ENCODE data around the gene CASP7.

CASP7 gene

DNA sequence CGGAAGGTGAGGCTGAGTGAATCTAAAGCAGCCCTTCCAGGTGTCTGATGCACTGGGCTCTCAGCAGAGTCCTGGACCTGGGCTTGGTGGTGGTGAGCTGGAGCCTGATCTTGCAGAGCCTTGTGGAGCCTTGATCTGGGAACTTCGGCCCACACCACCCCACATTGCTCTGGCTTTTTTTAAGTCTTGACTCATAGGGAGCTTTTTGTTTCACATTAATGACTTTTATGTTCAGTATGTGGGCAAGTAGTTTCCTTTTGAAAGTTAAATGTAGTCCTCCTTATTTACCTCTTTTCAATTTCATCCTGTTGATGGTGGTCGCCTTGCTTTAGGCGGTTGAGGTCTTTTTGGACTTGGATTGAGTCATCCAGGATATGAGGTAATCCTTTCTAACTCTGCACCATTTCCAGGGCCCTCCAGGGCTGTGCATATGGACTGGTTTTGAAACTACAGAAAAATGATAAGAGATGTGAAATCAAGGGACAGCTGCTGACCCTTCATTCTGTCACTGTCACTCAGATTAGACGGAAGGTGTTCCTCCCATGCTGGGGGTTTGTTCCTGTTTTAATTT is 12.9 kb upstream of the CASP7 start:
- no peak for DNase-seq

GRCh38 chr10:113680190-113681111 is 739 bp downstream of the CASP7 start:
- peak in 1 of 2 donors; percentile 55 for DNase-seq

GRCh38 chr10:113681533-113682470 is 2.1 kb downstream of the CASP7 start:
- DNase-seq: no peak

- no peak for DNase-seq
These were observed 3.6 kb downstream of the CASP7 start for GRCh38 chr10:113683300-113683699.

DNA sequence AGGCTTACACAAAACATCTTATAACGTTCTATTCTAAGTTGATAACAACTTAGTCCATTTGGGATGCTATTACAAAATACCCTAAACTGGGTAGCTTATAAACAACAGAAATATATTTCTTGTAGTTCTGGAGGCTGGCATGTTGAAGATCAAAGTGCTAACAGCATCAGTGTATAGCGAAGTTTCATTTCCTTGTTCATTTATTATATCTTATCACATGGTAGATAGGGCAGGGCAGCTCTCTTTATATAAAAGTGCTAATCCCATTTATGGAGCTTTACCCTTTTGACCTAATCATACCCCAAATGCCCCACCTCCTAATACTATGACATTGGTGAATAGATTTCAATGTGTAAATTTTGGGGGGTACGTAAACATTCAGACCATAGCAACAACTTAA is 6.3 kb downstream of the CASP7 start:
- DNase-seq: no peak

- no peak for DNase-seq
These were observed 7.3 kb downstream of the CASP7 start for GRCh38 chr10:113687037-113687436.

- DNase-seq: no peak
These were observed 9.3 kb downstream of the CASP7 start for GRCh38 chr10:113689057-113689456.

DNA sequence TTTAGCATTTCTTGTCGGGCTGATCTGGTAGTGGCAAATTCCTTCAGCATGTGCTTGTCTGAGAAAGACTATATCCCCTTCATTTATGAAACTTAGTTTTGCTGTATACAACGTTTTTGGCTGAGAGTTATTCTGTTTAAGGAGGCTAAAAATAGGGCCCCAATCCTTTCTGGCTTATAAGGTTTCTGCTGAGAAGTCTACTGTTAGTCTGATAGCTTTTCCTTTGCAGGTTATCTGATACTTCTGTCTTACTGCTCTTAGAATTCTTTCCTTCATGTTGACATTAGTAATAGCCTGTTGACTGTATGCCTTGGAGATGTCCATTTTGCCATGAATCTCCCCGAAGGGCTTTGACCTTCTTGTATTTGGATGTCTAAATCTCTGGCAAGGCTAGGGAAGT is 9.9 kb downstream of the CASP7 start:
- no peak for DNase-seq

DNA sequence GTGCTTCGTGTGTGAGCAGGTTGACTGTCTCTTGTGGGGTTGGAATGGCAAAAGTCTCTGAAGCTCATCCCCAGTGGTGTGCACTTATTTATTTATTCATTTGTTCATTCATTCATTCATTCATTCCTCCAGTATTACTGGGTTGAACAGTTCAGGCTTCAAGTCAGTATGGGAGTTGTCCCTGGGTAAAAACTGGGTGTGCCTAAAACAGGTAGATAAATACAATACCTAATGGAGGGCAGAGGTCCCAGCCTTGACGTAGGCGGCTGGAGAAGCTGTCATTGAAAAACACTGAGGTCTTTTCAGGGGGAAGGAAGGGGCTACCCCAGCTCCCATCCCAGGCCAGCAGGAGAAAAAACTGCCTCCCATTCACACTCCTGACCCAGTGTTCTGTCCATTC is 11.0 kb downstream of the CASP7 start:
- no peak for DNase-seq

GRCh38 chr10:113691381-113691780 is 11.7 kb downstream of the CASP7 start:
- DNase-seq: no peak

- DNase-seq: no peak
These were observed 12.6 kb downstream of the CASP7 start for GRCh38 chr10:113692271-113692670.

- DNase-seq: no peak
These were observed 13.6 kb downstream of the CASP7 start for GRCh38 chr10:113693348-113693747.

DNA sequence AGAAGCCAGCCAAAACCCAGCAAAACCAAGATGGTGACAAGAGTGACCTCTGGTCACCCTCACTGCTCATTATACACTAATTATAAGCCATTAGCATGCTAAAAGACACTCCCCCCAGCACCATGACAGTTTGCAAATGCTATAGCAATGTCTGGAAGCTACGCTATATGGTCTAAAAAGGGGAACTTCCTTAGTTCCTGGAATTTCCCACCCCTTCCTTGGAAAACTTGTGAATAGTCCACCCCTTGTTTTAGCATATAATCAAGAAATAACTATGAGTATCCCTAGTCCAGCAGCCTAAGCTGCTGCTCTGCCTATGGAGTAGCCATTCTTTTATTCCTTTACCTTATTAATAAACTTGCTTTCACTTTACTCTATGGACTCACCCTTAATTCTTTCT is 16.0 kb downstream of the CASP7 start:
- DNase-seq: no peak

DNA sequence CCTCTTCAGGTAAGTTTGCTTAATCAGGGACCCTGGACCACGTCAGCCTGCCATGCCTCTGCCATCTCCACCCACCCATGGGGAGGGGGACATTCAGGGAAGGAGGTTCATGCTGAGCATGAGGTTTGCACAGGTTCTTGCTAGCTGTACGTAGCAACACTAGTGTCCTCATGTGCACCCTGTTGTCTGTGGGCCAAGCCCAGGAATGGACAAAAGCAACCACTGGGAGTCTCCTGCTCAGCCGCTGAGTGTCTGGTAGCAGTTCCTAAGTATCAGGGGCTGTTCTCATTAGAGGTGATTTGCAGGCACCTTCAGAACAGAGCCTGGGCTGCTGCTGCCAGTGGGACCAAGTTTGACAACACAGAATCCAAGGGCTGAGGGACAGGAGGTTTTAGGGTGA is 17.9 kb downstream of the CASP7 start:
- no peak for DNase-seq

- DNase-seq: peak; percentile 34 to 54
These were observed 25.1 kb downstream of the CASP7 start for GRCh38 chr10:113704637-113705343.

DNA sequence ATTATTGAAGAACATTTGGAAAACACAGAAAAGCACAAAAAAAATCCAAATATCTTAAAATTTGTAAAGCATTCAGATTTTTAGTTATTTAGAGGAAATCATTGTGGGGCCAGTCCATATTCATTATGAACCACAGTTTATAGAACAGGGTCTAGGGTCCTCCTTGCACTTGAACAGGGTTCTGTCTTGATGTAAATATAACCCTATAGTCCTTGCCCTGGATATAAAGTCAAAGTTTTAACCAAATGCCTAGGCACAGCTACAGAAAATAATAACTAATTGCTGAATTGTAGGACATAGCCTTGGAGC is 25.6 kb downstream of the CASP7 start:
- no peak for DNase-seq

GRCh38 chr10:113706623-113707022 is 26.9 kb downstream of the CASP7 start:
- DNase-seq: no peak

GRCh38 chr10:113708640-113709039 is 28.9 kb downstream of the CASP7 start:
- DNase-seq: no peak

DNA sequence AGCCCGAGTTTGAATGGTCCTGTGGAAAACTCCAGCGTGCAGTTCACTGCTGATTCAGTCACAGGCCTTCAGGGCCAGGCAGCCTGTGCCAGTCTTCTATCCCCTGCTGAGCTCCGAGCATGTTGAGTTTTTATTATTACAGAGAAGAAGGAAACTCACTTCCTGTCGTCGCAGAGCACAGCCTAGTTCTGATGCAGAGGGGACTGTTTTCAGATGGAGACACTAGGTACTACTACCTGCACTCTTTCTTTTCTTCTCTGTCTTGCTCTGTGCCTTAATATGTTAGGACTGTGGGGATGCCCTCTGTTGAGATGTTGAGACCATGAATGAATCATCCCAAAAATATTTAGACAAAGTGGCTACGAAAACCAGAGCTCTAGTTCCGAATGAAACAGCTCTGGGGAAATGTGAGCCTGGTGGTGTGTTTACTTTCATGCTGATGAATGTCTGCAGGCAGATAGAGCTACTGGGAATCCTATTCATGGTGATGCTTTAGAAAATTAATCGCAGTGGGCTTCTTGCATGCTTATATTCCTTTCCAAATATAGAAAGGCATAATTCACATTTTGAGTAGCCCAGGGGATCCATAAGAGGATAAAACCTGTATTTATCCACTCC is 29.6 kb downstream of the CASP7 start:
- DNase-seq: no peak

DNA sequence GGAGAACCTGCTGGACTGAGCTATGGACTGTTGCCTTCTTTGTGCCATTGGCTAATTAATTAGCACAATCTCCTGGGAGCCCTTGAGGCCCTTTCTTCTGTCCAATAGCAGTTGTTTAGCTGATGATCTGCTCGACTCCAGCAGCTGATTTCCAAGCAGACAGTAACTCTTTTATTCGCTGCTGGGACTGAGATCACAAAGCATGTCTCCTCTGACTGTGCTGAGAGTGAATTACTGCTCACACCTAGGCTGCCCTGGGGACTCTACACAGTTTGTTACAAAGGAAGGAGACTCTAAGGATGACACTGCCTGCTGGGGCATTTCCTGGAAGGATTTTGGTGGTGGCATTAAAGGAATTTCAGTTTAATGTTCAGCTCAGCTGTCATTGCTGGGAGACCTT is 31.4 kb downstream of the CASP7 start:
- DNase-seq: no peak

GRCh38 chr10:113712024-113712423 is 32.3 kb downstream of the CASP7 start:
- no peak for DNase-seq

All from hippocampal formation (tissue), 2 donors.